Cardiac muscle cell (in vitro differentiated cells and primary cell): ENCODE results near the gene ITSN2. TPM values are rescaled to one million over a fixed set of nuclear protein-coding genes. Genes with fewer than 3 reads are reported as not detected.
A peak's percentile ranks its signal among the peaks of the same experiment; 100 is the strongest.

Source experiments
- DNase-seq, 2 donors: peaks; one replicate each; pipeline versions ENCODE4 v3.0.0 to v3.0.0-alpha.2; 2010 to 2017; ENCODE audit warnings: low read depth in 1 of 2, low spot score in 1 of 2
- H3K27ac ChIP-seq: fragments of 200-600 bp; sonication (generic); 2 replicates; pipeline ENCODE4 v1.5.1; 2016
- H3K27me3 ChIP-seq: fragments of 200-600 bp; sonication (generic); 2 replicates; pipeline ENCODE4 v1.6.0; 2016; ENCODE audit warnings: control low read depth
- H3K36me3 ChIP-seq: fragments of 200-600 bp; sonication (generic); 2 replicates; pipeline ENCODE4 v1.5.1; 2016; ENCODE audit warnings: control low read depth
- H3K4me1 ChIP-seq: fragments of 200-600 bp; sonication (generic); 2 replicates; pipeline ENCODE4 v1.8.1; 2017; ENCODE audit warnings: low read depth, mild to moderate bottlenecking, mixed run types
- H3K4me3 ChIP-seq: fragments of 200-600 bp; sonication (generic); 2 replicates; pipeline ENCODE4 v1.5.1; 2016; ENCODE audit warnings: mild to moderate bottlenecking
- H3K9me3 ChIP-seq: fragments of 200-600 bp; sonication (generic); 2 replicates; pipeline ENCODE4 v1.5.1; 2017; ENCODE audit warnings: low read depth, mild to moderate bottlenecking, control low read depth
- CTCF ChIP-seq: IDR thresholded peaks from 2 replicates; pipeline ENCODE4 v1.5.1; 2012; ENCODE audit warnings: low read depth, mild to moderate bottlenecking, low read length
- polyA plus RNA-seq: library from polyadenylated mRNA; unstranded; fragments of >200 nt; fragmentation: Nextera tagmentation; extraction: Ambion mirVana; gene quantifications from 2 replicates; pipeline ENCODE4 v1.2.1, GENCODE V29; 2016
- total RNA-seq: library from RNA; depleted of rRNA; stranded (reverse); fragments of >200 nt; gene quantifications from 2 replicates; pipeline ENCODE4 v1.2.3, GENCODE V29; 2016

The ITSN2 gene
- total and polyA plus RNA-seq, 2 experiments from 2014 or later = 22.3 to 22.8 TPM

GRCh38 chr2:24175631-24176187 lies 184.6 kb downstream of the ITSN2 start:
- Histone ChIP-seq H3K27me3 (no peaks in the 10 kb centered on the region), H3K27ac (no peak overlapping the region), H3K4me3 (no peak overlapping the region), H3K4me1 (no peaks in the 10 kb centered on the region), H3K9me3 (no peaks in the 10 kb centered on the region), H3K36me3 (no peaks in the 10 kb centered on the region)
- DNase-seq = peak in 1 of 2 donors; percentile 25
- no peak for TF ChIP-seq CTCF

DNA sequence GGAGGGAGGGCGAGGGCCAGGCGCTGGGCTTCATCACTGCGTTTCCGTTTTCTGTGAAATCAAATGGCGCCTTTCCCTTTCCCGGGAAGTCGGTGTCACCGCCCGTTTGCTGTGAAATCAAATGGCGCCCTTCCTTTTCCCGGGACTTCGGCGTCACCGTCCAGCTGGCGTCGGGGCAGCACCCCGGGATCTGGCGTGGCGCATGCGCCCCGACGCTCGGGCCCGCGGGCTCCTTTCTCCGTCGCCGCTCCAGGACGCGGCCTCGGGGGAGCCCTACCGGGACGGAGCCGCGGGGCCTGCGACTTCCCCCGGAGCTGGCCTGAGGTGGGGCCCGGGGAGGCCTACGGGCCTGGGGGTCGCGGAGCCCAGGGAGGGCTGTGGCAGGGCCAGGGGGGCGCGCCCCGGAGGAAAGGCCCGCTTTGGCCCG lies 185.5 kb downstream of the ITSN2 start, which contains the start of gene FAM228A:
TSS of gene FAM228A (plus strand) at position 203 of the 427 bp plus-strand sequence. CDS start 428 bp downstream, outside the sequence.
- no peak for TF ChIP-seq CTCF
- H3K36me3 ChIP-seq = no peaks in the 10 kb centered on the region
- H3K27me3 ChIP-seq = no peaks in the 10 kb centered on the region
- H3K27ac ChIP-seq = no peak within 1 kb of the TSS
- H3K4me3 ChIP-seq = no peak within 1 kb of the TSS
- peak in 1 of 2 donors; percentile 28 for DNase-seq
- no peaks in the 10 kb centered on the region for H3K4me1 ChIP-seq
- no peaks in the 10 kb centered on the region for H3K9me3 ChIP-seq

DNA sequence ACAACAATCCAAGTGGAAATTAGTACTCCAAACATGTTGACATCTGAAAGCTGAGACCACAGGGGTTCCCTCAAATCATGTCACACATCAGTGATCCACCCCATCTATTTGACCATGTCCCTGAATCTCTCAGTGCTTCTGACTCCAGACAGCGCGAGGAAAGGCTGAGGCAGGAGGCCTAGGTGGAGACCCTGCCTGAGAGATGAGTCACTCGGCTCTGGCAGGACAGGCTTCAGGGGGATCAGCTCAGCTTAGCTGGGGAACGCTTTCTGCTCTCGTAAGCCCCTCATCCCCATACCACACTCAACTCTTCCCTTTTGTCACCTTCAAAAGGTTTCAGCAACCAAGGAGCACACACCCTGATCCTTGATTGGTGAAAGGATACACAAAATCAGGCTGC lies 191.3 kb downstream of the ITSN2 start:
- Histone ChIP-seq H3K4me1 (no peaks in the 10 kb centered on the region), H3K9me3 (no peaks in the 10 kb centered on the region), H3K27ac (no peak overlapping the region), H3K36me3 (no peaks in the 10 kb centered on the region), H3K27me3 (no peaks in the 10 kb centered on the region), H3K4me3 (no peak overlapping the region)
- no peak for DNase-seq
- no peak for TF ChIP-seq CTCF

DNA sequence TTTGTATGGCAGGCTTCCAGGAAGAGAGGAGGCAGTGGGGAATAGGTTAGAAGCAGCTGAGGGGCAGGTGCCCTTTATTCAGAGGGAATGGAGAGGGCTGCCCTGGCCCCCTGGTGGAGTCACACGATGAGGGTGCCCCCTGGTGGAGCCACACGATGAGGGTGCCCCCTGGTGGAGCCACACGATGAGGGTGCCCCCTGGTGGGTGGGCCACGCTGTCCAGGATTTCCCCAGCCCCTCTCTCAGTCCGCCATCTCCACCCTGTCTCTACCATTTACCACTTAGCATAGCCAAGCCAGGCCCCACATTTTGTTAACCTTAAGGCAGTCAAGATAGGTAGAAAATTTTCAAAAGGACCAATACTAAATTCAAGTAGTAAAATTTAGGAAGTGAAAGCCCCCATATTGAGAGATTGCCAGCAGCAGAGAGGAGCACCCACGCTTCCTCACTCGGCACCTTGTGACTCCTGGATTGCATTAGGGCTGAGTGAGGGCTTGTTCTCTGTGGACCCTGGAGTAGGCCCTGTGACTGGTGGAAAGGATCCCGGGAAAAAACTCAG lies 195.8 kb downstream of the ITSN2 start:
- Histone ChIP-seq H3K4me3 (no peak overlapping the region), H3K9me3 (no peaks in the 10 kb centered on the region), H3K36me3 (peaks cover 3% of the 10 kb centered on the region), H3K27ac (no peak overlapping the region), H3K4me1 (no peaks in the 10 kb centered on the region), H3K27me3 (no peaks in the 10 kb centered on the region)
- DNase-seq = peak; percentile 15 to 18
- peak; percentile 57 for TF ChIP-seq CTCF

- Histone ChIP-seq H3K36me3 (peaks cover 3% of the 10 kb centered on the region), H3K4me3 (no peak overlapping the region), H3K9me3 (no peaks in the 10 kb centered on the region), H3K4me1 (no peaks in the 10 kb centered on the region), H3K27ac (no peak overlapping the region), H3K27me3 (no peaks in the 10 kb centered on the region)
- TF ChIP-seq CTCF = no peak
- DNase-seq = no peak
Observed at GRCh38 chr2:24163601-24164000, 196.7 kb downstream of the ITSN2 start.
